AG10803 (cell line): ENCODE results near the gene WFIKKN2.

Experiments
- DNase-seq: peaks from one replicate; pipeline ENCODE4 v3.0.0; 2010; ENCODE audit warnings: low read depth
- H3K4me3 ChIP-seq: 2 replicates; pipeline ENCODE4 v1.5.1; 2011; ENCODE audit warnings: mild to moderate bottlenecking, low read length, control low read depth
- TF ChIP-seq, protein P1 (sequence below): conservative IDR thresholded peaks from 2 replicates; pipeline ENCODE4 v1.5.1; 2011; ENCODE audit warnings: mild to moderate bottlenecking, low read length, control low read depth, inconsistent platforms

The WFIKKN2 gene

DNA sequence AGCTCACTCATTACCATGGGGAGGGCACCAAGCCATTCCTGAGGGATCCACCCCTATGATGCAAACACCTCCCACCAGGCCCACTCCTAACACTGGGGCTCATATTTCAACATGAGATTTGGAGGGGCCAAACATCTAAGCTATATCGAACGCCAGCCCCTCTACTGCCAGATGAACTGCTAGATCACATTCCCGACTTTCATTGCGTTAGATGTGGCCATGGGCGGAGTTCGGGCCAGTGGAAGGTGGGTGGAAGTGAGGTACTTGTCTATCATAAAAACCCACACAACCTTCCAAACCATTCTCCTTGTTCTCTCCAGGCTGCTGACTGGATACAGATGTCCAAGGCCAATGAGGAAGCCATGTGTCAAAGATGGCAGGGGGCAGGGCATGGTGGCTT lies 41.0 kb upstream of the WFIKKN2 start:
- DNase-seq = no peak
- TF ChIP-seq, protein P1, sequence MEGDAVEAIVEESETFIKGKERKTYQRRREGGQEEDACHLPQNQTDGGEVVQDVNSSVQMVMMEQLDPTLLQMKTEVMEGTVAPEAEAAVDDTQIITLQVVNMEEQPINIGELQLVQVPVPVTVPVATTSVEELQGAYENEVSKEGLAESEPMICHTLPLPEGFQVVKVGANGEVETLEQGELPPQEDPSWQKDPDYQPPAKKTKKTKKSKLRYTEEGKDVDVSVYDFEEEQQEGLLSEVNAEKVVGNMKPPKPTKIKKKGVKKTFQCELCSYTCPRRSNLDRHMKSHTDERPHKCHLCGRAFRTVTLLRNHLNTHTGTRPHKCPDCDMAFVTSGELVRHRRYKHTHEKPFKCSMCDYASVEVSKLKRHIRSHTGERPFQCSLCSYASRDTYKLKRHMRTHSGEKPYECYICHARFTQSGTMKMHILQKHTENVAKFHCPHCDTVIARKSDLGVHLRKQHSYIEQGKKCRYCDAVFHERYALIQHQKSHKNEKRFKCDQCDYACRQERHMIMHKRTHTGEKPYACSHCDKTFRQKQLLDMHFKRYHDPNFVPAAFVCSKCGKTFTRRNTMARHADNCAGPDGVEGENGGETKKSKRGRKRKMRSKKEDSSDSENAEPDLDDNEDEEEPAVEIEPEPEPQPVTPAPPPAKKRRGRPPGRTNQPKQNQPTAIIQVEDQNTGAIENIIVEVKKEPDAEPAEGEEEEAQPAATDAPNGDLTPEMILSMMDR = no peak

GRCh38 chr17:50797135-50797810 lies 38.1 kb upstream of the WFIKKN2 start:
- TF ChIP-seq, protein P1 = no peak
- H3K4me3 ChIP-seq = no peak overlapping the region
- DNase-seq = no peak

More for the DNA sequence above, 41.0 kb upstream of the WFIKKN2 start:
- H3K4me3 ChIP-seq = no peak overlapping the region

DNA sequence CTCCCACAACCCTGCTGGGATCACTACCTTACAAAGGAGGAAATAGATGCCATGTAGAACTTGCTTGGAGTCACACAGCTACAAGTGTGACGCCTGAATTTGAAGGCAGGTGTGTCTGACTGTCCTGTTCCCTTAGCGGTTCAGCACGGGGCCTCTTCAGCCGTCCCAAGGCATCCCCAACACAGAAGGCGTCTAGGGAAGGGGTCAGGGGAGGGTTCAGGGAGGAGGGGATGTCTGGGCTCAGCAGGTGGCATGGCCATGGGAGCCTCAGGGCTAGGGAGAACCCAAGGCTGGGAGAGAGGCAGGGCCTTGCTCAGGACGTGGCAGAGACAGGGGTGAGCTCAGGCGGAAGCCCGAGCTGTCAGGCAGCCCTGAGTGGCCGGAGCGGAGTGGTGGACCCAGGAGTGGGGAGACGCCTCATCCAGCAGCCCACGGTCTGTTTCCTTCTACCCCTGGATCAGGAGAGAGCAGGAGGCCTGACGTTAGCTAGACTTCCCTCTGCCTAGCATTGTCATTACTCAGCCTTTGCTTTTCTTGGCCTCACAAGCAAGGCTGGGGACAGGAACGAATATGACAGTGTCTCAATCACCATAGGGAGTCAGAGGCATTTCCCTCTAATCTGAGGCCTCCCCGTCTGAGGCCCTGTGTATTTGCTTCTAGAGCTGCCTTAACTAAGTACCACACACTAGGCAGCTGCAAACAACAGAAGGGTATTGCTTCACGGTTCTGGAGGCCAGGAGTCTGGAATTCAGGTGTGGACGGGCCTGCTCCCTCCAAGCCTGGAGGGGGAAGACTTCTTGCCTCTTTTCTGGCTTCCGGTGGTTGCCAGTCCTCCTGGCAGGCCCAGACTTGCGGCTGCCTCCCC lies 36.7 kb upstream of the WFIKKN2 start:
- TF ChIP-seq, protein P1 = no peak
- no peak overlapping the region for H3K4me3 ChIP-seq
- no peak for DNase-seq

DNA sequence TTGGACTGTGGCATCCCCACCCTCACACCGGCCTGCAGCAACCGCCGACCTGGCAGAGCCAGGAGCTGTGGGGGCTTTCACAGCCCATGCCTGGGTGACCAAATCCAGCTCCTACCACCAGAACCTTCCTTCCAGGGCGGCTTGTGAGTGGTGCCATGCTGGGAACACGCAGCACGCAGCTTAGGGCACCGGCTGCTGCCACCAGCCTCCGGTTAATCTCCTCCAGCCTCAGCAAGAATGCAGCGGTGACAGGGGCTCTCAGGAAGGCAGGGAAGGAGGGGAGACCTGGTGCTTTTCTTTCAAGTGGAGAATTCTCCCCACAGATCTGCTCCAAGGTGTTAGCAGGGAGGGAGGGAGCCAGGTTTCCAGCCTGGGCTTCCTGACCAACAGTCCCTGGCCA lies 35.8 kb upstream of the WFIKKN2 start:
- TF ChIP-seq, protein P1 = no peak
- no peak for DNase-seq
- H3K4me3 ChIP-seq = no peak overlapping the region

DNA sequence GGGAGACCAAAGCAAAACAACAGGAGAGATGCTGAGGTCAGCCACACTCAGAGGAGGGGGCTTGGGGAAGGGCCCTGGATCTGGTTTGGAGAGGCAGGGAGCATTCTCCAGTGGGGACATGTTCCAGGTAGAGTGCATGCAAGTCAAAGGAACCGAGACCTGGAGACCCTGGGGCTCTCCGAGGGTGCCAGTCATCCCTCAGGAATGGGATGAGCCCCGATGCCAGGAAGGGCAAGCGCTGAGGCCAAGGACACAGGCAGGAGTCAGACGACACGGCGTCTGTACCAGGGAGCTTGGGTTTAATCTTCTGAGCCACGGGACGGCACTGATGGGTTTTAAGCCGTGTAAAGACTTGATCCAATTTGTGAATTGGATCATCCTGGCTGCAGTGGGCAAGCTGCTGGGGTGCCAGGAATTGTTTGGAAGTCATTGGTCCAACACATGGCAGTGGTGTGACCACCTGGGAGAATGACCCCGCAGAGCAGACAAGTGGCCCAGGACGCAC lies 35.1 kb upstream of the WFIKKN2 start:
- TF ChIP-seq, protein P1 = no peak

DNA sequence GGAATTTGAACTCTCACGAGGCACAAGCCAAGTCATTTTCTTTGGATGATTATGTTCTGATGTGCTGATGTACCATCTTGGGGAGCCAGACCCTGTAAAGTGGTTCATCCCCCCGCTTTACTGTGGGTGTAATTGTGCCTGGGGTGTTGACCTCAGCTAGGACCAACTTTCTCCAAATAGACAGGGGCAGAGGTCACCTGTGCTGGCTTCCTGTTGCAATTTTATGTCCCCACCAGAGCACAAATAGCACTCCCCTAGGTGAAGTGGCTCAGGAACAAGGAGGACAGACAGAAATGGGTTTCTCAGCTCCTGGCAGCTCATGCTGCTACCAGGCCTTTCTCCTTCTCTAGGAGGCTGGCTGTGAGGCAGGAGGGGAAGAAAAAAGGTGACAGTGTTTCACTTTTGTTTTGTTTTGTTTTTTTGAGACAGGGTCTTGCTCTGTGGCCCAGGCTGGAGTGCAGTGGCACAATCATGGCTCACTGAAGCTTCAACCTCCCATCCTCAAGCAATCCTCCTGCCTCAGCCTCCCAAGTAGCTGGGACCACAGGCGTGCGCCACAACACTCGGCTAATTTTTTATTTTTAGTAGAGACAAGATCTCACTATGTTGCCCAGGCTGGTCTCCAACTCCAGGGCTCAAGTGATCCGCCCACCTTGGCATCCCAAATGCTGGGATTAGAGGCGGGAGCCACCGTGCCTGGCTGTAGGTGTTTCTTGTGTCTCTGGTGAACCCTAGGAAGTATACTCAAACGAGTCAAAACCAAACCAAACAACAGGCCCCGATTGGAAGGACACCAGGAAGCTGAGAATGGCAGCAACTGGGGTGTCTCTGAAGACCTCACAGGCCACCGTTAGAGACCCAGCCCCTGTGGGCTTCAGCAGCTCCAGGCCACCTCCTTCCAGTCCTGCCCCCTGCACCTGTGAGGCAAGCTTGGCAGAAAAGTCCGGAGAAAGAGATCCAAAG lies 32.5 kb upstream of the WFIKKN2 start:
- TF ChIP-seq, protein P1 = no peak
- no peak overlapping the region for H3K4me3 ChIP-seq
- DNase-seq = no peak

More for the DNA sequence above, 35.1 kb upstream of the WFIKKN2 start:
- no peak overlapping the region for H3K4me3 ChIP-seq
- no peak for DNase-seq
